Endothelial cell (in vitro differentiated cells): ENCODE results near the gene CEMIP. TPM values are rescaled to one million over a fixed set of nuclear protein-coding genes. Genes with fewer than 3 reads are reported as not detected.

ENCODE experiments used
- DNase-seq: peaks from one replicate; pipeline ENCODE4 v3.0.0; 2021; ENCODE audit warnings: low spot score
- H3K27ac Mint-ChIP-seq: one replicate; pipeline ENCODE4 v1.8.0; 2021; ENCODE audit warnings: mixed read lengths, inconsistent platforms; ENCODE audit not compliant: unreplicated experiment
- H3K27me3 Mint-ChIP-seq: one replicate; pipeline ENCODE4 v1.8.0; 2021; ENCODE audit warnings: mild to moderate bottlenecking, moderate library complexity, mixed read lengths, inconsistent platforms; ENCODE audit not compliant: unreplicated experiment
- H3K36me3 Mint-ChIP-seq: one replicate; pipeline ENCODE4 v1.8.0; 2021; ENCODE audit warnings: mild to moderate bottlenecking, low read depth, mixed read lengths, inconsistent platforms; ENCODE audit not compliant: unreplicated experiment
- H3K4me1 Mint-ChIP-seq: one replicate; pipeline ENCODE4 v1.8.0; 2021; ENCODE audit warnings: mild to moderate bottlenecking, mixed read lengths, inconsistent platforms; ENCODE audit not compliant: unreplicated experiment
- H3K4me3 Mint-ChIP-seq: one replicate; pipeline ENCODE4 v1.8.0; 2021; ENCODE audit warnings: mild to moderate bottlenecking, mixed read lengths, inconsistent platforms; ENCODE audit not compliant: unreplicated experiment
- H3K9me3 Mint-ChIP-seq: one replicate; pipeline ENCODE4 v1.8.0; 2021; ENCODE audit warnings: mixed read lengths, inconsistent platforms; ENCODE audit not compliant: unreplicated experiment
- total RNA-seq: library from RNA; stranded (reverse); fragmentation: NEBNext Ultra II Directional; extraction: Animal tissue kit (Norgen Biotek cat#: 25700); gene quantifications from one replicate; pipeline ENCODE4 v1.2.1, GENCODE V29; 2021; ENCODE audit not compliant: unreplicated experiment
- TF ChIP-seq, protein P1 (sequence below): fragments of 200-600 bp; sonication (generic); IDR thresholded peaks from one replicate; pipeline ENCODE4 v1.5.0; 2021; ENCODE audit warnings: antibody characterized with exemption; ENCODE audit not compliant: unreplicated experiment

The CEMIP gene
- total RNA-seq, 1 donor from 2014 or later: not detected

DNA sequence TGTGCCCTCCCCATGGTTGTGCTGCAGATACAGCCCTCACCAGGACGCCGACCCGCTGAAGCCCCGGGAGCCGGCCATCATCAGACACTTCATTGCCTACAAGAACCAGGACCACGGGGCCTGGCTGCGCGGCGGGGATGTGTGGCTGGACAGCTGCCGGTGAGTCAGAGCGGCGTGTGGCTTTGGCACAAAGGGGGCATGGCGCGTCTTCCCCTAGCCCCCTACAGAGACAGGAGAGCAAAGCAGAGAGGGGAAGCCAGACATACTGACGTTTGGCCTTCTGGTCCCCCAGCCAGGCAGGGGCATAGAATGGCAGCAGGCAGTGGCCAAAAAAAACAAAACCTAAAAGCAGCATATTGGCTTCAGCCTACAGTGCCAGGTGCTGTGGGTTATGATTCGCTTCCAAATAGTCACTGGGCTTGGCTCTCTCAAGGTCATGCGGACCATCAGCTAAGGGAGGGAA is 146.5 kb downstream of the CEMIP start:
- no peak overlapping the region for H3K4me3 Mint-ChIP-seq
- no peak overlapping the region for H3K27ac Mint-ChIP-seq
- H3K27me3 Mint-ChIP-seq: peaks cover 4% of the 10 kb centered on the region
- no peaks in the 10 kb centered on the region for H3K36me3 Mint-ChIP-seq
- TF ChIP-seq, protein P1, sequence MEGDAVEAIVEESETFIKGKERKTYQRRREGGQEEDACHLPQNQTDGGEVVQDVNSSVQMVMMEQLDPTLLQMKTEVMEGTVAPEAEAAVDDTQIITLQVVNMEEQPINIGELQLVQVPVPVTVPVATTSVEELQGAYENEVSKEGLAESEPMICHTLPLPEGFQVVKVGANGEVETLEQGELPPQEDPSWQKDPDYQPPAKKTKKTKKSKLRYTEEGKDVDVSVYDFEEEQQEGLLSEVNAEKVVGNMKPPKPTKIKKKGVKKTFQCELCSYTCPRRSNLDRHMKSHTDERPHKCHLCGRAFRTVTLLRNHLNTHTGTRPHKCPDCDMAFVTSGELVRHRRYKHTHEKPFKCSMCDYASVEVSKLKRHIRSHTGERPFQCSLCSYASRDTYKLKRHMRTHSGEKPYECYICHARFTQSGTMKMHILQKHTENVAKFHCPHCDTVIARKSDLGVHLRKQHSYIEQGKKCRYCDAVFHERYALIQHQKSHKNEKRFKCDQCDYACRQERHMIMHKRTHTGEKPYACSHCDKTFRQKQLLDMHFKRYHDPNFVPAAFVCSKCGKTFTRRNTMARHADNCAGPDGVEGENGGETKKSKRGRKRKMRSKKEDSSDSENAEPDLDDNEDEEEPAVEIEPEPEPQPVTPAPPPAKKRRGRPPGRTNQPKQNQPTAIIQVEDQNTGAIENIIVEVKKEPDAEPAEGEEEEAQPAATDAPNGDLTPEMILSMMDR: no peak
- peaks cover 3% of the 10 kb centered on the region for H3K4me1 Mint-ChIP-seq
- H3K9me3 Mint-ChIP-seq: no peaks in the 10 kb centered on the region
- DNase-seq: no peak

DNA sequence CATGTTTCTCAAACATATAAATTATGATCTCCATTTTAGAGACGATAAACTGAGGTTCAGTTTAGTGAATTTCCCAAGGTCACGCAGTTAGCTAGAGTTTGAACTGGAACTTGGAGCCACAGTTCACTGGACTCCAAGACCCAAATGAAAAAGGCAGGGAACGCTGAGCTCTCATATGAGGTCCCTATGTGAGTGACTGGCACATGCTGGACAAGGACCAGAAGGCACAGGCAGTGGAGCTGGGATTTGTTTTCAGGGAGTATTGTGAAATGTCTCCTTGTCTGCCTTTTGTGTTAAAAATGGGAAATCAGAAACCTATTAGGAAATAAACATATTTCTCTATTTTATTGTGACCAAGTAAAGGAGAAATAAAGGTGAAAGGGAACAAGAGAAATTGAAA is 147.0 kb downstream of the CEMIP start:
- DNase-seq: no peak
- H3K27ac Mint-ChIP-seq: no peak overlapping the region
- H3K4me1 Mint-ChIP-seq: peaks cover 3% of the 10 kb centered on the region
- no peaks in the 10 kb centered on the region for H3K9me3 Mint-ChIP-seq
- H3K36me3 Mint-ChIP-seq: no peaks in the 10 kb centered on the region
- no peak overlapping the region for H3K4me3 Mint-ChIP-seq
- H3K27me3 Mint-ChIP-seq: peaks cover 4% of the 10 kb centered on the region
- TF ChIP-seq, protein P1: no peak

DNA sequence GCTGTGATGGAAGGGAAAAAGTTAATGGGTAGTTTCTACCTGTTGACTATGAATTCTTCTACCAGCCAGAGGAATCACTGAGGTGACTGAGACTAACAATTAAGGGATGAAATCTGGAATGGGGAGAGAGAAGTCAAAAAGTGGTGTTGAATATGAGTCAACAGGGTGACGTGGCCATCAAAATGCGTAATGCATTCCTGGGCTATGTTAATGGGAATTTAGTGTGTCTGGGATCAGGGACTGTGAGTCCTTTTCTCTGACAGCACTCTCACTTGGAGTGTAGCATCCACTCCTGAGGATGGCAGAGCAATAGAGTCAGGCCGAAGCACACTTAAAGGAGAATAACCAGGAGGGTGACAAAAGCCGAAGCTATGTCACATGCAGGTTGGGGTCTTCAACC is 150.1 kb downstream of the CEMIP start:
- no peak for DNase-seq
- Mint-ChIP-seq H3K27me3 (peaks cover 3% of the 10 kb centered on the region), H3K36me3 (no peaks in the 10 kb centered on the region), H3K9me3 (no peaks in the 10 kb centered on the region), H3K4me1 (peaks cover under 1% of the 10 kb centered on the region), H3K4me3 (no peak overlapping the region), H3K27ac (no peak overlapping the region)
- TF ChIP-seq, protein P1: no peak

DNA sequence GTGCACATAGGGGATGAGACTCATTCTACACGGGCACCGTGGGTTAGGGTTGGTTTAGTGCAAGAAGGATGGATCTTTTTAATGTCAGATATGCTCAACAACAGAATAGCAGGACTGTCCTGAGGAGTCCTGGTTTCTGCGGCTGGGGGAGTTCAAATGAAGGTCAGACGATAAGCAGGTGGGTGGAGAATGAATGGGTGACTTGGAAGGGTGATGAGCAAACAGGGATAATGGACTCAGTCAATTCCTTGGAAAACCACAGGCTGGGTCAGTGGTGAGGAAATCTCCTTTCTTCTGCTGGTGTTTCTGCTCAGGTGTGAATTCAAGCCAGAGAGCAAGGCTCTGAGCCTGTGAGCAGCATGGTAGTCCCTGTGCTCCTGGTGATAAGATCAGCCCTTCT is 150.5 kb downstream of the CEMIP start:
- TF ChIP-seq, protein P1: no peak
- no peak overlapping the region for H3K27ac Mint-ChIP-seq
- no peak overlapping the region for H3K4me3 Mint-ChIP-seq
- H3K9me3 Mint-ChIP-seq: no peaks in the 10 kb centered on the region
- DNase-seq: no peak
- peaks cover 3% of the 10 kb centered on the region for H3K27me3 Mint-ChIP-seq
- no peaks in the 10 kb centered on the region for H3K36me3 Mint-ChIP-seq
- peaks cover 6% of the 10 kb centered on the region for H3K4me1 Mint-ChIP-seq

DNA sequence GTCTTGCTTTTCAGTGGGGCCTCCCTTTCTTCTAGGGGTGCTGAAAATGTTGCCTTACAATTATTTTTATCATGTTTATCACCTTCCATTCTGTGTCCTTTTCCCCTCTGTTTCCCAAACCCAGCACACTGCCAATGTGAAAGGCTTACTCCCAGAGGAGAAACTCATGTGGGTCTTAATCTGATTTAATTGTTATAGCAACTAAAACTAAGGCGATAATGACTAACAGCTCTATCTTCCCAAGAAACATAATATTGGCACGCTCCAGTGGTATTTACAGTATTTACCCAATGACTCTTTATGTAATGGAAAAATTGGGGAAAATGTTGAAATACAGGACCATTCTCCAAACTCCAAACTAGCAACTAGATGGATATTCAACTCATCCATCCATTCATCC is 152.0 kb downstream of the CEMIP start:
- peaks cover 3% of the 10 kb centered on the region for H3K27me3 Mint-ChIP-seq
- TF ChIP-seq, protein P1: no peak
- no peak overlapping the region for H3K4me3 Mint-ChIP-seq
- no peaks in the 10 kb centered on the region for H3K9me3 Mint-ChIP-seq
- peaks cover 14% of the 10 kb centered on the region for H3K4me1 Mint-ChIP-seq
- no peak overlapping the region for H3K27ac Mint-ChIP-seq
- no peak for DNase-seq
- H3K36me3 Mint-ChIP-seq: no peaks in the 10 kb centered on the region
